IMR-90 (cell line): ENCODE data around the gene MLLT10. TPM values are rescaled to one million over a fixed set of nuclear protein-coding genes. Genes with fewer than 3 reads are reported as not detected.

ENCODE experiments used
- ATAC-seq: fragments of 200-7000 bp; cut with Tn5 transposase; 2 replicates; pipeline ENCODE4 v1.9.1; 2020; ENCODE audit warnings: low read depth, mild to moderate bottlenecking, moderate library complexity
- BruUV-seq: library from RNA; stranded (reverse); fragments of 400-500 nt; replicated peaks from 2 replicates; lab custom pipeline; 2021; lab: Mats Ljungman, UMichigan
- CTCF ChIA-PET: fragments of 300-600 bp; formaldehyde crosslinking; extraction: SDS; loops from one replicate; lab custom pipeline; 2021; ENCODE audit warnings: antibody characterized with exemption; lab: Yijun Ruan, JAX
- POLR2A ChIA-PET: fragments of 300-600 bp; sonication (Branson Sonifier 250); formaldehyde crosslinking; loops from one replicate; lab custom pipeline; 2022; ENCODE audit warnings: antibody characterized with exemption; ENCODE audit not compliant: unreplicated experiment; lab: Charles Lee
- DNase-seq: peaks from one replicate; pipeline ENCODE4 v3.0.0; 2013
- H2AFZ ChIP-seq: replicated peaks from 2 replicates; pipeline ENCODE3; 2013; ENCODE audit warnings: low read length, mild to moderate bottlenecking; ENCODE audit not compliant: poor library complexity
- H2AK5ac ChIP-seq: 2 replicates; pipeline ENCODE4 v1.6.1; 2013; ENCODE audit warnings: low read depth, low read length, inconsistent platforms
- H2AK9ac ChIP-seq: replicated peaks from 2 replicates; pipeline ENCODE3; 2013; ENCODE audit warnings: mild to moderate bottlenecking, low read depth, low read length, moderate library complexity; ENCODE audit not compliant: poor library complexity
- H2BK120ac ChIP-seq: 2 replicates; pipeline ENCODE4 v1.6.1; 2013; ENCODE audit warnings: low read depth, low read length, inconsistent platforms
- H2BK15ac ChIP-seq: 3 replicates; pipeline ENCODE4 v1.6.1; 2013; ENCODE audit warnings: low read depth, low read length, inconsistent platforms
- H2BK20ac ChIP-seq: 2 replicates; pipeline ENCODE4 v1.6.1; 2013; ENCODE audit warnings: low read depth, mild to moderate bottlenecking, inconsistent platforms, low read length, moderate library complexity
- H2BK5ac ChIP-seq: 2 replicates; pipeline ENCODE4 v1.6.1; 2013; ENCODE audit warnings: mild to moderate bottlenecking, low read depth, low read length, inconsistent platforms; ENCODE audit not compliant: poor library complexity, severe bottlenecking
- H3K14ac ChIP-seq: replicated peaks from 2 replicates; pipeline ENCODE4 v1.6.1; 2013; ENCODE audit warnings: low read depth, low read length, inconsistent platforms
- H3K18ac ChIP-seq: 2 replicates; pipeline ENCODE4 v1.6.1; 2013; ENCODE audit warnings: low read depth, low read length, control low read depth
- H3K23ac ChIP-seq: 2 replicates; pipeline ENCODE4 v1.6.1; 2013; ENCODE audit warnings: low read depth, low read length, inconsistent platforms
- H3K27ac ChIP-seq: 2 replicates; pipeline ENCODE4 v1.5.1; 2013; ENCODE audit warnings: mild to moderate bottlenecking, control low read depth, low read length; ENCODE audit not compliant: insufficient read depth
- H3K27me3 ChIP-seq: 2 replicates; pipeline ENCODE4 v1.6.1; 2013; ENCODE audit warnings: low read length; ENCODE audit not compliant: control insufficient read depth, insufficient read depth
- H3K36me3 ChIP-seq: 2 replicates; pipeline ENCODE4 v1.6.1; 2013; ENCODE audit warnings: low read length, mixed read lengths; ENCODE audit not compliant: control insufficient read depth, insufficient read depth
- H3K4ac ChIP-seq: 2 replicates; pipeline ENCODE4 v1.6.1; 2013; ENCODE audit warnings: low read depth, low read length, inconsistent platforms
- H3K4me1 ChIP-seq: 2 replicates; pipeline ENCODE4 v1.6.1; 2013; ENCODE audit warnings: low read length, mixed read lengths; ENCODE audit not compliant: control insufficient read depth, insufficient read depth
- H3K4me2 ChIP-seq: 2 replicates; pipeline ENCODE4 v1.6.1; 2013; ENCODE audit warnings: low read depth, mild to moderate bottlenecking, control low read depth, low read length, moderate library complexity
- H3K4me3 ChIP-seq: 2 replicates; pipeline ENCODE4 v1.5.1; 2013; ENCODE audit warnings: low read depth, mild to moderate bottlenecking, control low read depth, low read length, moderate library complexity; ENCODE audit not compliant: insufficient read depth
- H3K56ac ChIP-seq: 2 replicates; pipeline ENCODE4 v1.6.1; 2013; ENCODE audit warnings: low read length, inconsistent platforms; ENCODE audit not compliant: insufficient read depth; ENCODE audit errors: extremely low read depth
- H3K79me1 ChIP-seq, 2 experiments: 2 replicates each; pipeline ENCODE4 v1.6.1; 2013; ENCODE audit warnings: low read length in 2 of 2, inconsistent platforms in 1 of 2, low read depth in 1 of 2
- H3K9ac ChIP-seq: 2 replicates; pipeline ENCODE4 v1.6.1; 2013; ENCODE audit warnings: low read depth, low read length, control low read depth
- H3K9me1 ChIP-seq: 2 replicates; pipeline ENCODE4 v1.6.1; 2013; ENCODE audit warnings: low read length, inconsistent platforms; ENCODE audit not compliant: insufficient read depth
- H3K9me3 ChIP-seq: 2 replicates; pipeline ENCODE4 v1.6.1; 2013; ENCODE audit warnings: low read length; ENCODE audit not compliant: control insufficient read depth, insufficient read depth
- H4K20me1 ChIP-seq: 2 replicates; pipeline ENCODE4 v1.6.1; 2013; ENCODE audit warnings: low read length, inconsistent platforms; ENCODE audit not compliant: insufficient read depth
- H4K5ac ChIP-seq: 2 replicates; pipeline ENCODE4 v1.6.1; 2013; ENCODE audit warnings: mild to moderate bottlenecking, low read depth, low read length, control low read depth
- H4K8ac ChIP-seq, 2 experiments: 2 replicates each; pipeline ENCODE4 v1.6.1; 2013; ENCODE audit warnings: low read depth in 2 of 2, low read length in 2 of 2, control low read depth in 1 of 2, inconsistent platforms in 1 of 2
- H4K91ac ChIP-seq: 2 replicates; pipeline ENCODE4 v1.6.1; 2013; ENCODE audit warnings: low read depth, low read length, inconsistent platforms; ENCODE audit not compliant: insufficient read depth
- CEBPB ChIP-seq: IDR thresholded peaks from 2 replicates; pipeline ENCODE4 v1.6.1; 2012; ENCODE audit warnings: low read depth, low read length, improper control_type of control experiment
- CHD1 ChIP-seq: IDR thresholded peaks from 2 replicates; pipeline ENCODE4 v1.6.1; 2012; ENCODE audit warnings: low read depth, low read length, improper control_type of control experiment
- ELK1 ChIP-seq: fragments of 150-350 bp; IDR thresholded peaks from 2 replicates; pipeline ENCODE4 v1.6.1; 2016; ENCODE audit warnings: low read depth, mild to moderate bottlenecking, low read length, moderate library complexity, borderline replicate concordance
- MAZ ChIP-seq: IDR thresholded peaks from 2 replicates; pipeline ENCODE4 v1.6.1; 2012; ENCODE audit warnings: low read depth, mild to moderate bottlenecking, low read length, improper control_type of control experiment, moderate library complexity, borderline replicate concordance
- MXI1 ChIP-seq: IDR thresholded peaks from 2 replicates; pipeline ENCODE4 v1.6.1; 2012; ENCODE audit warnings: low read depth, mild to moderate bottlenecking, low read length, moderate library complexity, borderline replicate concordance
- NFE2L2 ChIP-seq: fragments of 150-350 bp; IDR thresholded peaks from 2 replicates; pipeline ENCODE4 v1.6.1; 2016; ENCODE audit warnings: low read depth, mild to moderate bottlenecking, low read length
- RAD21 ChIP-seq: IDR thresholded peaks from 2 replicates; pipeline ENCODE4 v1.6.1; 2012; ENCODE audit warnings: low read length, improper control_type of control experiment
- RFX5 ChIP-seq: IDR thresholded peaks from 2 replicates; pipeline ENCODE4 v1.8.0; 2012; ENCODE audit warnings: low read depth, mild to moderate bottlenecking, low read length, moderate library complexity
- SMC3 ChIP-seq: fragments of 150-350 bp; IDR thresholded peaks from 2 replicates; pipeline ENCODE4 v1.6.1; 2016; ENCODE audit warnings: low read depth, mild to moderate bottlenecking, antibody characterized with exemption, low read length, moderate library complexity
- WGBS, 2 experiments: methylation state at CpG; one replicate each; pipeline versions ENCODE4 v1.1.5 to v1.1.7; 2013; ENCODE audit warnings: missing lambda C conversion rate in 2 of 2; ENCODE audit not compliant: insufficient read length in 1 of 2; ENCODE audit errors: extremely low coverage in 2 of 2; 5-methylcytosine and 5-hydroxymethylcytosine counted together
- dilution Hi-C: fragments of 300-500 bp; cut with HindIII; formaldehyde crosslinking; loops from one replicate; pipeline ENCODE4 v1.14.3; 2018; ENCODE audit warnings: low sequenced_read_pairs; ENCODE audit not compliant: unreplicated experiment
- in situ Hi-C: fragments of 300-500 bp; cut with MboI; formaldehyde crosslinking; loops from 3 replicates; pipeline ENCODE4 v1.14.3; 2019; ENCODE audit warnings: low sequenced_read_pairs, inconsistent platforms, mixed read lengths
- intact Hi-C: fragments of 100-400 bp; cut with micrococcal nuclease; formaldehyde crosslinking; loops from 2 replicates; pipeline ENCODE4 v1.10.0; 2022
- polyA plus RNA-seq, 3 experiments: library from polyadenylated mRNA; depleted of rRNA; stranded (reverse); fragments of >200 nt; gene quantifications; 2 replicates each; pipeline ENCODE4 v1.2.3, GENCODE V29; 2012; ENCODE audit warnings: low replicate concordance in 1 of 3
- total RNA-seq: library from RNA; depleted of rRNA; stranded (reverse); fragments of >200 nt; gene quantifications from 2 replicates; pipeline ENCODE4 v1.2.3, GENCODE V29; 2012
- TF ChIP-seq, protein P1 (sequence below): fragments of 150-350 bp; IDR thresholded peaks from 2 replicates; pipeline ENCODE4 v1.6.1; 2017; ENCODE audit warnings: mild to moderate bottlenecking, antibody characterized with exemption, low read length, low read depth

The MLLT10 gene
- total and polyA plus RNA-seq, 2 of the 4 experiments (the other 2 are of a cell fraction), result 22.5 to 29.0 TPM

- WGBS, 2 experiments, result no CpG with 5 or more reads among the region's 1 CpG
- ChIA-PET CTCF (no interaction called here), POLR2A (no interaction called here)
- BruUV-seq, result no TSS peak
- Histone ChIP-seq H2BK20ac (no peak overlapping the region), H3K4me1 (no peaks in the 10 kb centered on the region), H2BK120ac (no peak overlapping the region), H3K36me3 (peaks cover 6% of the 10 kb centered on the region), H3K27ac (no peak overlapping the region), H3K9me3 (no peaks in the 10 kb centered on the region), H3K18ac (no peak overlapping the region), H2AK5ac (no peak overlapping the region), H3K4me3 (no peak overlapping the region), H4K20me1 (0 out of 2 replicates have a peak, but pooled peaks cover 4% of the 10 kb centered on the region), H2BK15ac (no peak overlapping the region), H4K91ac (no peak overlapping the region), H3K79me1 (peaks cover 10 to 26% of the 10 kb centered on the region in 2 experiments; a peak in 3 of 4 replicates), H3K9me1 (peaks cover 3% of the 10 kb centered on the region; the same call in 1 of the 2 replicates), H3K4me2 (no peak overlapping the region), H2AFZ (no peak overlapping the region), H4K5ac (no peak overlapping the region), H3K4ac (no peak overlapping the region), H3K56ac (no peak overlapping the region), H4K8ac (no peak overlapping the region), H3K14ac (no peak overlapping the region), H3K9ac (no peak overlapping the region), H3K23ac (no peak overlapping the region), H2AK9ac (no peak overlapping the region), H3K27me3 (no peaks in the 10 kb centered on the region), H2BK5ac (no peak overlapping the region)
- ATAC-seq (no peak), DNase-seq (no peak)
- dilution Hi-C loops (no loop called here), in situ Hi-C loops (no loop called here), intact Hi-C loops (no loop called here)
- TF ChIP-seq MAZ (no peak), CEBPB (no peak), SMC3 (no peak), NFE2L2 (no peak), MXI1 (no peak), RAD21 (no peak), RFX5 (no peak), ELK1 (no peak), CHD1 (no peak)
- TF ChIP-seq, protein P1, sequence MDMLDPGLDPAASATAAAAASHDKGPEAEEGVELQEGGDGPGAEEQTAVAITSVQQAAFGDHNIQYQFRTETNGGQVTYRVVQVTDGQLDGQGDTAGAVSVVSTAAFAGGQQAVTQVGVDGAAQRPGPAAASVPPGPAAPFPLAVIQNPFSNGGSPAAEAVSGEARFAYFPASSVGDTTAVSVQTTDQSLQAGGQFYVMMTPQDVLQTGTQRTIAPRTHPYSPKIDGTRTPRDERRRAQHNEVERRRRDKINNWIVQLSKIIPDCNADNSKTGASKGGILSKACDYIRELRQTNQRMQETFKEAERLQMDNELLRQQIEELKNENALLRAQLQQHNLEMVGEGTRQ, result no peak
These were observed 154.8 kb downstream of the MLLT10 start for GRCh38 chr10:21688870-21689269.
